Endothelial cell of umbilical vein (primary cell): ENCODE measurements around the gene NSMCE3. TPM values are rescaled to one million over a fixed set of nuclear protein-coding genes. Genes with fewer than 3 reads are reported as not detected.

Source experiments
- BruUV-seq: library from RNA; stranded (reverse); fragments of 400-500 nt; replicated peaks from 2 replicates; lab custom pipeline; 2021; lab: Mats Ljungman, UMichigan
- CTCF ChIA-PET: fragments of 300-600, 350-600 bp; sonication (Branson Sonifier 250); formaldehyde crosslinking; loops from one replicate; lab custom pipeline; 2021; ENCODE audit warnings: antibody characterized with exemption, inconsistent platforms; lab: Charles Lee
- POLR2A ChIA-PET: fragments of 300-600, 350-600 bp; sonication (Branson Sonifier 250); formaldehyde crosslinking; loops from one replicate; lab custom pipeline; 2021; ENCODE audit warnings: antibody characterized with exemption, inconsistent platforms; lab: Charles Lee
- DNase-seq: peaks from one replicate; pipeline ENCODE4 v3.0.0-alpha.2; 2011; ENCODE audit warnings: low read depth, low spot score
- FAIRE-seq: peaks from 2 replicates; lab custom pipeline; 2011; peaks lifted over from hg19 to GRCh38; lab: Jason Lieb, UNC
- H2AFZ ChIP-seq: 2 replicates; pipeline ENCODE4 v1.6.0; 2012; ENCODE audit warnings: low read depth, low read length, control low read depth, inconsistent platforms
- H3K27ac ChIP-seq: 2 replicates; pipeline ENCODE4 v1.5.1; 2011; ENCODE audit warnings: low read depth, mild to moderate bottlenecking, control low read depth, low read length, moderate library complexity; ENCODE audit not compliant: insufficient read depth
- H3K27me3 ChIP-seq, 2 experiments: 2 replicates each; pipeline versions ENCODE4 v1.6.0 to v1.6.1; 2011; ENCODE audit warnings: low read length in 2 of 2, mixed read lengths in 1 of 2; ENCODE audit not compliant: control insufficient read depth in 2 of 2, insufficient read depth in 2 of 2
- H3K36me3 ChIP-seq, 2 experiments: 2 replicates in 1 of 2; 3 replicates in 1 of 2; pipeline ENCODE4 v1.5.1; 2011; ENCODE audit warnings: low read length in 2 of 2, mild to moderate bottlenecking in 1 of 2, moderate library complexity in 1 of 2; ENCODE audit not compliant: control insufficient read depth in 2 of 2, insufficient read depth in 2 of 2; ENCODE audit errors: extremely low read depth in 1 of 2
- H3K4me1 ChIP-seq: 3 replicates; pipeline ENCODE4 v1.5.1; 2011; ENCODE audit warnings: mild to moderate bottlenecking, low read length; ENCODE audit not compliant: control insufficient read depth, insufficient read depth; ENCODE audit errors: extremely low read depth
- H3K4me2 ChIP-seq: 2 replicates; pipeline ENCODE4 v1.6.1; 2011; ENCODE audit warnings: low read length, control low read depth, mixed read lengths; ENCODE audit not compliant: insufficient read depth
- H3K4me3 ChIP-seq, 3 experiments: fragments of 200-600 bp in 1 of 3; sonication (generic), shearing (Covaris generic) in 1 of 3; replicated peaks in 1 of 3; 2 replicates each; pipeline ENCODE4 v1.5.1; 2011 to 2016; ENCODE audit warnings: control low read depth in 3 of 3, low read length in 3 of 3, mild to moderate bottlenecking in 2 of 3, inconsistent platforms in 1 of 3, low read depth in 1 of 3, moderate library complexity in 1 of 3; ENCODE audit not compliant: insufficient read depth in 1 of 3
- H3K79me2 ChIP-seq: 2 replicates; pipeline ENCODE4 v1.6.0; 2012; ENCODE audit warnings: low read length, inconsistent platforms; ENCODE audit not compliant: control insufficient read depth, insufficient read depth
- H3K9ac ChIP-seq: replicated peaks from 2 replicates; pipeline ENCODE3; 2011; ENCODE audit warnings: low read length, control low read depth; ENCODE audit not compliant: insufficient read depth; ENCODE audit errors: extremely low read depth
- H3K9me1 ChIP-seq: replicated peaks from 3 replicates; pipeline ENCODE4 v1.6.0; 2011; ENCODE audit warnings: mild to moderate bottlenecking, low read length; ENCODE audit not compliant: control insufficient read depth, insufficient read depth; ENCODE audit errors: extremely low read depth
- H3K9me3 ChIP-seq: replicated peaks from 2 replicates; pipeline ENCODE4 v1.5.1; 2012; ENCODE audit warnings: low read length, inconsistent platforms; ENCODE audit not compliant: control insufficient read depth, insufficient read depth
- H4K20me1 ChIP-seq: replicated peaks from 2 replicates; pipeline ENCODE3; 2011; ENCODE audit warnings: mild to moderate bottlenecking, low read length; ENCODE audit not compliant: control insufficient read depth, insufficient read depth; ENCODE audit errors: extremely low read depth
- CTCF ChIP-seq, 2 donors: IDR thresholded peaks; 1 replicate in 1 of 2; 2 replicates in 1 of 2; pipeline ENCODE4 v1.5.1; 2011; ENCODE audit warnings: low read length in 2 of 2, mild to moderate bottlenecking in 2 of 2, moderate library complexity in 2 of 2, control low read depth in 1 of 2, inconsistent platforms in 1 of 2, low read depth in 1 of 2; ENCODE audit not compliant: insufficient read depth in 1 of 2; ENCODE audit errors: extremely low read depth in 1 of 2
- EZH2 ChIP-seq: IDR thresholded peaks from 2 replicates; pipeline ENCODE4 v1.6.1; 2012; ENCODE audit warnings: borderline replicate concordance, low read depth, mild to moderate bottlenecking, moderate library complexity, low read length, inconsistent platforms; ENCODE audit not compliant: severe bottlenecking
- FOS ChIP-seq: IDR thresholded peaks from 2 replicates; pipeline ENCODE4 v1.6.1; 2011; ENCODE audit warnings: mild to moderate bottlenecking, low read length, moderate library complexity, borderline replicate concordance; ENCODE audit not compliant: insufficient read depth
- GATA2 ChIP-seq: IDR thresholded peaks from 2 replicates; pipeline ENCODE4 v1.7.0; 2011; ENCODE audit warnings: low read depth, mild to moderate bottlenecking, moderate library complexity, mixed read lengths, low read length; ENCODE audit not compliant: insufficient read length, insufficient read depth
- JUN ChIP-seq: IDR thresholded peaks from 2 replicates; pipeline ENCODE4 v1.6.1; 2011; ENCODE audit warnings: borderline replicate concordance, low read depth; ENCODE audit not compliant: insufficient read length, insufficient read depth
- MAX ChIP-seq: IDR thresholded peaks from 2 replicates; pipeline ENCODE4 v1.6.1; 2011; ENCODE audit not compliant: insufficient read depth, insufficient read length
- MYC ChIP-seq: IDR thresholded peaks from one replicate; pipeline ENCODE4 v1.6.1; 2011; ENCODE audit warnings: mild to moderate bottlenecking, low read depth, low read length
- POLR2A ChIP-seq: IDR thresholded peaks from 2 replicates; pipeline ENCODE4 v1.6.1; 2012; ENCODE audit warnings: low read depth, mild to moderate bottlenecking, control low read depth, low read length
- POLR2AphosphoS5 ChIP-seq: IDR thresholded peaks from 2 replicates; pipeline ENCODE4 v1.6.1; 2012; ENCODE audit warnings: low read depth, mild to moderate bottlenecking, control low read depth, low read length, moderate library complexity; ENCODE audit not compliant: insufficient read depth
- dilution Hi-C: fragments of 300-500 bp; cut with MboI; formaldehyde crosslinking; loops from one replicate; pipeline ENCODE4 v1.15.0; 2019; ENCODE audit warnings: low sequenced_read_pairs; ENCODE audit not compliant: extremely low pct_ligation_motif_present
- intact Hi-C: fragments of 100-400 bp; cut with micrococcal nuclease; formaldehyde crosslinking; loops from one replicate; pipeline ENCODE4 v1.10.0; 2022
- polyA plus RNA-seq, 4 experiments: library from polyadenylated mRNA; depleted of rRNA in 3 of 4; stranded (reverse) in 3 of 4; unstranded in 1 of 4; fragments of >200 nt; gene quantifications; 2 replicates each; pipeline versions ENCODE4 v1.2.1 to v1.2.3, GENCODE V29; 2011 to 2012; ENCODE audit warnings: missing spikeins in 1 of 4
- total RNA-seq: library from RNA; stranded (reverse); gene quantifications from 2 replicates; pipeline ENCODE4 v1.2.3, GENCODE V29; 2021

The NSMCE3 gene
- total and polyA plus RNA-seq, 2 donors (not counting 3 experiments of a cell fraction or from before 2014, with no cell fraction given), result 4.5 to 5.8 TPM

GRCh38 chr15:29302871-29303270 is 33.2 kb upstream of the NSMCE3 start:
- Histone ChIP-seq H3K4me1 (no peaks in the 10 kb centered on the region), H3K9ac (no peak overlapping the region), H3K9me3 (no peaks in the 10 kb centered on the region), H3K9me1 (no peaks in the 10 kb centered on the region), H3K27ac (no peak overlapping the region), H3K4me3 (no peak overlapping the region), H2AFZ (no peak overlapping the region), H3K36me3 (no peaks in the 10 kb centered on the region), H4K20me1 (no peaks in the 10 kb centered on the region), H3K4me2 (no peak overlapping the region), H3K79me2 (no peaks in the 10 kb centered on the region), H3K27me3 (no peaks in the 10 kb centered on the region)
- FAIRE-seq (no peak), DNase-seq (no peak)
- dilution Hi-C loops (no loop called here), intact Hi-C loops (no loop called here)
- ChIA-PET POLR2A (no interaction called here), CTCF (no interaction called here)
- no peak for TF ChIP-seq FOS
- TF ChIP-seq MAX, result no peak
- TF ChIP-seq POLR2AphosphoS5, result no peak
- no peak for TF ChIP-seq GATA2
- TF ChIP-seq EZH2, result no peak
- TF ChIP-seq POLR2A, result no peak
- TF ChIP-seq MYC, result no peak
- TF ChIP-seq JUN, result no peak
- TF ChIP-seq CTCF (IDR thresholded peaks at IDR 0.05; ENCODE audit: extremely low read depth in 1 of 2, insufficient read depth in 1 of 2, low read depth in 1 of 2, low read length in 2 of 2), result no peak
- BruUV-seq, result no TSS peak
